NCI-H1694 treated with DMSO at 0.1 percent for 48 hours (cell line): Measurements from ENCODE around the gene GTF2F2.

Source experiments
- DNase-seq: peaks from one replicate; lab custom pipeline; 2025; lab: John Stamatoyannopoulos, UW

Gene GTF2F2

GRCh38 chr13:45122941-45123340 is 2.6 kb downstream of the GTF2F2 start:
- no peak for DNase-seq

- no peak for DNase-seq
Observed at GRCh38 chr13:45132369-45133064, 12.2 kb downstream of the GTF2F2 start.

GRCh38 chr13:45133396-45134118 is 13.2 kb downstream of the GTF2F2 start:
- no peak for DNase-seq

- no peak for DNase-seq
Observed at GRCh38 chr13:45136741-45137504, 16.6 kb downstream of the GTF2F2 start.

GRCh38 chr13:45137526-45137925 is 17.2 kb downstream of the GTF2F2 start:
- no peak for DNase-seq

GRCh38 chr13:45138282-45138681 is 18.0 kb downstream of the GTF2F2 start:
- DNase-seq = no peak

GRCh38 chr13:45141369-45141768 is 21.1 kb downstream of the GTF2F2 start:
- no peak for DNase-seq

GRCh38 chr13:45142440-45143345 is 22.4 kb downstream of the GTF2F2 start:
- no peak for DNase-seq

GRCh38 chr13:45143346-45143751 is 23.0 kb downstream of the GTF2F2 start:
- no peak for DNase-seq

GRCh38 chr13:45149964-45150363 is 29.7 kb downstream of the GTF2F2 start:
- no peak for DNase-seq

- DNase-seq = no peak
Observed at GRCh38 chr13:45156565-45157361, 36.5 kb downstream of the GTF2F2 start.

- no peak for DNase-seq
Observed at GRCh38 chr13:45162194-45162593, 41.9 kb downstream of the GTF2F2 start.

- DNase-seq = no peak
Observed at GRCh38 chr13:45162821-45163220, 42.5 kb downstream of the GTF2F2 start.

GRCh38 chr13:45166858-45167257 is 46.5 kb downstream of the GTF2F2 start:
- DNase-seq = no peak

GRCh38 chr13:45167611-45168554 is 47.6 kb downstream of the GTF2F2 start:
- no peak for DNase-seq

GRCh38 chr13:45168555-45168930 is 48.2 kb downstream of the GTF2F2 start:
- no peak for DNase-seq

- DNase-seq = no peak
Observed at GRCh38 chr13:45174478-45174877, 54.2 kb downstream of the GTF2F2 start.

- no peak for DNase-seq
Observed at GRCh38 chr13:45178349-45179162, 58.2 kb downstream of the GTF2F2 start.

- no peak for DNase-seq
Observed at GRCh38 chr13:45179428-45179827, 59.1 kb downstream of the GTF2F2 start.
